ENCODE data around the gene SNRNP35. TPM values are rescaled to one million over a fixed set of nuclear protein-coding genes. Genes with fewer than 3 reads are reported as not detected.
"Not testable (repeated sequence)": the region's sequence is repeated elsewhere in the genome, so short reads cannot be mapped to it uniquely, and the experiment has no call there.

The SNRNP35 gene
- polyA plus RNA-seq, 1 donor from 2014 or later: 47.5 TPM

- Mint-ChIP-seq H3K4me1 (peaks cover 36 to 41% (median 38%) of the 10 kb centered on the region in 3 donors), H3K9me3 (no peaks in the 10 kb centered on the region), H3K27me3 (no peaks in the 10 kb centered on the region), H3K27ac (peak overlapping the region in 1 of 3 donors; percentile 86), H3K4me3 (peak overlapping the region in 3 of 4 donors; percentile 51 to 81 (median 65)), H3K36me3 (no peaks in the 10 kb centered on the region)
Observed at GRCh38 chr12:123441523-123442164, 16.3 kb upstream of the SNRNP35 start.

DNA sequence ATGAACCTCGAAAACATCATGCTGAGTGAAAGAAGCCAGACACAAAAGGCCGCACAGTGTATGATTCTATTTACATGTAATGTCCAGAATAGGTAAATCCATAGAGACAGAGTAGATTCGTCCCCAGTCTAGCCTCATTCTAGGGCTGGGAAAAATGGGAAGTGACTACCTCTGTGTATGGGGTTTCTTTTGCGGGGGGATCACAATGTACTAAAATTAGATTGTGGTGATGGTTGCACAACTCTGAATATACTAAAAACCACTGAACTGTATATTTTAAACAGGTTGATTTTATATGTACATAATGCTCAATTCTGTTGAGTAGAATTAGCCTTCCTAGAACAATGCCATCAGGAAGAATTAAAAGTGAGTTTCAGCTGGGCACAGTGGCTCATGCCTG is 15.2 kb upstream of the SNRNP35 start:
- Mint-ChIP-seq H3K27ac (peak overlapping the region in 2 of 3 donors; percentile 31 to 79), H3K4me1 (peaks cover 33 to 37% (median 35%) of the 10 kb centered on the region in 3 donors), H3K27me3 (no peaks in the 10 kb centered on the region), H3K9me3 (no peaks in the 10 kb centered on the region), H3K36me3 (no peaks in the 10 kb centered on the region), H3K4me3 (peak overlapping the region in 3 of 4 donors; percentile 65 to 77 (median 75))

GRCh38 chr12:123444092-123445026 is 13.6 kb upstream of the SNRNP35 start:
- Mint-ChIP-seq H3K9me3 (no peaks in the 10 kb centered on the region), H3K27me3 (no peaks in the 10 kb centered on the region), H3K27ac (peak overlapping the region; percentile 93 to 98 (median 95)), H3K4me3 (peak overlapping the region in 2 of 4 donors; percentile 67 to 96), H3K4me1 (peaks cover 40 to 44% (median 42%) of the 10 kb centered on the region in 3 donors), H3K36me3 (no peaks in the 10 kb centered on the region)

GRCh38 chr12:123445388-123446332 is 12.3 kb upstream of the SNRNP35 start:
- H3K9me3 Mint-ChIP-seq: no peaks in the 10 kb centered on the region
- peaks cover 36 to 42% (median 40%) of the 10 kb centered on the region in 3 donors for H3K4me1 Mint-ChIP-seq
- H3K27me3 Mint-ChIP-seq: no peaks in the 10 kb centered on the region
- no peaks in the 10 kb centered on the region for H3K36me3 Mint-ChIP-seq
- H3K4me3 Mint-ChIP-seq: peak overlapping the region; percentile 79 to 96 (median 83)
- H3K27ac Mint-ChIP-seq: peak overlapping the region; percentile 93 to 98 (median 95)

DNA sequence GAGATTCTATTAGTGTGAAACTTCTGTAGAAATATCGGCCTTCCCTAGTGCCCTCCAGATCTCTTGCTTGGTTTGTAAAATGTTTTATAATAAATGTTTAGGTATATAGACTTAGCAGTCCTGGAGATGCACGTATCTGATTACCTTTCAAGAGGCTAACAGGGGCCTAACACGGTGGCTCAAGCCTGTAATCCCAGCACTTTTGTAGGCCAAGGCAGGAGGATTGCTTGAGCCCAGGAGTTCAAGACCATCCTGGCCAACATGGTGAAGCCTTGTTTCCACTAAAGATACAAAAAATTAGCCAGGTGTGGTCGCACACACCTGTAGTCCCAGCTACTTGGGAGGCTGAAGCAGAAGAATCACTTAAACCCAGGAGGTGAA is 11.6 kb upstream of the SNRNP35 start:
- Mint-ChIP-seq H3K27me3 (no peaks in the 10 kb centered on the region), H3K4me3 (peak overlapping the region; percentile 79 to 96 (median 83)), H3K36me3 (no peaks in the 10 kb centered on the region), H3K9me3 (no peaks in the 10 kb centered on the region), H3K27ac (peak overlapping the region; percentile 93 to 98 (median 95)), H3K4me1 (peaks cover 36 to 42% (median 40%) of the 10 kb centered on the region in 3 donors)

DNA sequence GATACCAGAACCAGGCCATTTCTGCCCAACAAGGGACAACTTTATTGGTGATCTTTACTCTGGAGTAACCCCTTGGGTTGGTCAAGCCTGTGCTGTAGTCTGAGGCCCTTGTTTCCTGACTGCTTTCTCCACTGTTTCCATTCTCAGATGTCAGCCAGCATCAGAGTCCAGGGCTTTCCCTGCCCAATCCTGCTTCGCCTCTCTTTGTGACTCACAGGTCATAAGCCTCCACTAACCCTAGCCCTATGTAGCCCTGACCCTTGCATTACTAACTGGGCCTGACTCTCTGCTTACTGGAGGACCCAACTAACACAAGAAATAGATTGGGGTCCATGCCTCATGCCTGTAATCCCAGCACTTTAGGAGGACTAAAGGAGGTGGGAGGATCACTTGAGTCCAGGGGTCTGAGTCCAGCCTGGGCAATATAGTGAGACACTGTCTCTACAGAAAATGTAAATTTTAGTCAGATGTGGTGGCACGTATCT is 8.6 kb upstream of the SNRNP35 start:
- Mint-ChIP-seq H3K9me3 (no peaks in the 10 kb centered on the region), H3K27me3 (no peaks in the 10 kb centered on the region), H3K4me3 (peak overlapping the region in 3 of 4 donors; percentile 32 to 73 (median 33)), H3K36me3 (no peaks in the 10 kb centered on the region), H3K4me1 (peaks cover 23 to 29% (median 25%) of the 10 kb centered on the region in 3 donors), H3K27ac (peak overlapping the region; percentile 44 to 83 (median 53))

- H3K27me3 Mint-ChIP-seq: no peaks in the 10 kb centered on the region
- H3K36me3 Mint-ChIP-seq: no peaks in the 10 kb centered on the region
- no peaks in the 10 kb centered on the region for H3K9me3 Mint-ChIP-seq
- H3K4me1 Mint-ChIP-seq: peaks cover 18 to 24% (median 19%) of the 10 kb centered on the region in 3 donors
- peak overlapping the region in 1 of 3 donors; percentile 44 for H3K27ac Mint-ChIP-seq
- H3K4me3 Mint-ChIP-seq: no peak overlapping the region
Observed at GRCh38 chr12:123449856-123450255, 8.1 kb upstream of the SNRNP35 start.

DNA sequence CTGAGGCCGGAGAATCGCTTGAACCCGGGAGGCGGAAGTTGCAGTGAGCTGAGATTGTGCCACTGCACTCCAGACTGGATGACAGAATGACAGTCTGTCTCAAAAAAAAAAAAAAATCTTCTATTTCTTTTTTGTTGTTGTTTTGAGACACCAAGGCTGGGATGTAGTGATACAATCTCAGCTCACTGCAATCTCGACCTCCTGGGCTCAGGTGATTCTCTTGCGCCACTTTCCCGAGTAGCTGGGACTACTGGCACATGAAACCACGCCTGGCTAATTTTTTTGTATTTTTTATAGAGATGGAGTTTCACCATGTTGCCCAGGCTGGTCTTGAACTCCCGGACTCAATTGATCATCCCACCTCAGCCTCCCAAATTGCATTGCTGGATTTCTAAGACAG is 7.3 kb upstream of the SNRNP35 start:
- no peaks in the 10 kb centered on the region for H3K9me3 Mint-ChIP-seq
- H3K27ac Mint-ChIP-seq: peak overlapping the region in 1 of 3 donors; percentile 39
- H3K4me1 Mint-ChIP-seq: peaks cover 13 to 20% (median 15%) of the 10 kb centered on the region in 3 donors
- no peaks in the 10 kb centered on the region for H3K36me3 Mint-ChIP-seq
- no peaks in the 10 kb centered on the region for H3K27me3 Mint-ChIP-seq
- H3K4me3 Mint-ChIP-seq: no peak overlapping the region

DNA sequence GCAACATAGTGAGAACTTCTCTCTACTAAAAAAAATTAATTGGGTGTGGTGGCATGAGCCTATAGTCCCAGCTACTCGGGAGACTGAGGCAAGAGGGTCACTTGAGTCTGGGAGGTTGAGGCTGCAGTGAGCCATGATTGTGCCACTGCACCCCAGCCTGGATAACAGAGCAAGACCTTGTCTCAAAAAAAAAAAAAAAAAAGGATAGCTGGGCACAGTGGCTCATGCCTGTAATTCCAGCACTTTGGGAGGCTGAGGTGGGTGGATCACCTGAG is 5.7 kb upstream of the SNRNP35 start:
- not testable (repeated sequence) for H3K36me3 Mint-ChIP-seq, H3K4me3 Mint-ChIP-seq, H3K9me3 Mint-ChIP-seq, H3K27me3 Mint-ChIP-seq
- peaks cover 5 to 14% (median 7%) of the 10 kb centered on the region in 3 donors for H3K4me1 Mint-ChIP-seq
- peak overlapping the region in 1 of 3 donors; percentile 63 for H3K27ac Mint-ChIP-seq

DNA sequence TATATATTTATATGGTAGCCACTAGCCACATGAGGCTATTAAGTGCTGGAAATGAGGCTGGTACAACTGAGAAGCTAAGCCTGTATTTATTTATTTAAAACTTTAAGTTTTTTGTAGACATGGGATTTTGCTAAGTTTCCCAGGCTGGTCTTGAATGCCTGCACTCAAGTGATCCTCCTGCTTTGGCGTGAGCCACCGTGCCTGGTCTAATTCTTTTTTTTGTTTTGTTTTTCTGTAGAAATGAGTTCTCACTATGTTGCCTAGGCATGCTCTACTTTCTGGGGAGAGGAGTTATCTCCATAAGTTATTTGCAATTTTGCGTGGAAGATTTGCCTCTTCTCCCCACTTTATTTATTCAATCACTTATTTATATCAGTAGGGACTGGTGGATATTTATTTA is 4.8 kb upstream of the SNRNP35 start:
- Mint-ChIP-seq H3K4me1 (peaks cover 5 to 13% (median 5%) of the 10 kb centered on the region in 3 donors), H3K27ac (no peak overlapping the region)

GRCh38 chr12:123463174-123463573 is 5.2 kb downstream of the SNRNP35 start:
- H3K4me3 Mint-ChIP-seq, H3K27ac Mint-ChIP-seq, H3K36me3 Mint-ChIP-seq, H3K9me3 Mint-ChIP-seq, H3K27me3 Mint-ChIP-seq: not testable (repeated sequence)
- peaks cover 15 to 24% (median 21%) of the 10 kb centered on the region in 3 donors for H3K4me1 Mint-ChIP-seq

More for the DNA sequence above, 4.8 kb upstream of the SNRNP35 start:
- Mint-ChIP-seq H3K9me3 (no peaks in the 10 kb centered on the region), H3K27me3 (no peaks in the 10 kb centered on the region), H3K36me3 (no peaks in the 10 kb centered on the region), H3K4me3 (no peak overlapping the region)

DNA sequence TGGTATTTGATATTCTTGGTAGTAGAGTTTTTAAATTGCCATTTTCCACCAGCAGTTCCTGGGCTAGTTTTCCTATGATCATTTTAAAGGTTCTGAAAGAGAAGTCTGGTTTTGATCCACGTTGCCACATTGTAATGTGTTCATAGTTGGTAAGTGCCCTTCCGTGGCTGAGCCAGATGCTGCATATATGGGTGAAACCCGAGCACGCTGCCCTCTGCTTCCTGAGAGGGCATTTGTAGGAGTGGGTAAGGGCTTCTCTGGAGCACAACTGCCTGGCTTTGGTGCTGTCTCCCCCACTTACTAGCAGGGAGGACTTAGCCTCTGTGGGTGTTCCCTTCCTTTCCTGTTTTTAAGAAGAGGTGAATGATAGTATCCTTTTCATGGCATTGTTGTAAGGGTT is 7.1 kb downstream of the SNRNP35 start:
- Mint-ChIP-seq H3K9me3 (no peaks in the 10 kb centered on the region), H3K4me3 (peak overlapping the region in 1 of 4 donors; percentile 48), H3K27me3 (no peaks in the 10 kb centered on the region), H3K27ac (peak overlapping the region in 1 of 3 donors; percentile 75), H3K36me3 (no peaks in the 10 kb centered on the region), H3K4me1 (peaks cover 12 to 20% (median 15%) of the 10 kb centered on the region in 3 donors)

GRCh38 chr12:123468786-123469185 is 10.8 kb downstream of the SNRNP35 start:
- Mint-ChIP-seq H3K27me3 (no peaks in the 10 kb centered on the region), H3K36me3 (no peaks in the 10 kb centered on the region), H3K27ac (peak overlapping the region in 2 of 3 donors; percentile 30 to 73), H3K4me1 (peaks cover 7 to 10% (median 8%) of the 10 kb centered on the region in 3 donors), H3K9me3 (no peaks in the 10 kb centered on the region), H3K4me3 (peak overlapping the region in 1 of 4 donors; percentile 50)

DNA sequence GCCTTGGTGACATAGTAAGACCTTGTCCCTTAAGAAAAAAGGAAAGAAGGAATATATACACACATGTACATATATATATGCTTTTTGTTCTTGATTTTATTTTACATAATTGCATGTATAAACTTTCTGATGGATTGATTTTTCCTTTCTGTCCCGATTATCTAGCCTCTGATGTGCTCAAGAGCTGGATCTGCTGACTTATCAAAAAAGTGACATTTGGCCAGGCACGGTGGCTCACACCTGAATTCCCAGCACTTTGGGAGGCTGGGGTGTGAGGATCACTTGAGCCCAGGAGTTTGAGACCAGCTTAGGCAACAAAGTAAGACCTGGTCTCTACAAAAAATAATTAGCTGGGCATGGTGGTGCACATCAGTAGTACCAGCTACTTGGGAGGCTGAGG is 12.0 kb downstream of the SNRNP35 start:
- Mint-ChIP-seq H3K36me3 (no peaks in the 10 kb centered on the region), H3K4me1 (peaks cover 12 to 17% (median 12%) of the 10 kb centered on the region in 3 donors), H3K9me3 (no peaks in the 10 kb centered on the region), H3K27ac (peak overlapping the region in 1 of 3 donors; percentile 13), H3K27me3 (no peaks in the 10 kb centered on the region), H3K4me3 (no peak overlapping the region)

Data from IgD-negative memory B cell (primary cell).